BE2C (cell line): ENCODE measurements around the gene IMPDH1.

Experiments used
- DNase-seq: peaks from one replicate; pipeline ENCODE4 v3.0.0-alpha.2; 2020
- H3K27me3 ChIP-seq: fragments of 250-450 bp; sonication (Bioruptor Pico); 2 replicates; pipeline ENCODE4 v1.5.1; 2020; ENCODE audit warnings: mild to moderate bottlenecking
- H3K36me3 ChIP-seq: fragments of 250-450 bp; sonication (Bioruptor Pico); 2 replicates; pipeline ENCODE4 v1.5.1; 2020; ENCODE audit warnings: mild to moderate bottlenecking
- H3K4me1 ChIP-seq: fragments of 250-450 bp; sonication (Bioruptor Pico); 2 replicates; pipeline ENCODE4 v1.5.1; 2020
- H3K4me3 ChIP-seq: 2 replicates; pipeline ENCODE4 v1.5.1; 2011; ENCODE audit warnings: low read depth, low read length
- H3K9me3 ChIP-seq: fragments of 250-450 bp; sonication (Bioruptor Pico); 2 replicates; pipeline ENCODE4 v1.5.1; 2020
- CTCF ChIP-seq: IDR thresholded peaks from 2 replicates; pipeline ENCODE4 v1.5.1; 2012; ENCODE audit warnings: mild to moderate bottlenecking, low read depth, low read length

The IMPDH1 gene

GRCh38 chr7:128389085-128389617, 20.6 kb downstream of the IMPDH1 start:
- TF ChIP-seq CTCF: peak; percentile 16; the same call in 1 of the 2 replicates
- no peak overlapping the region for H3K4me3 ChIP-seq
- no peaks in the 10 kb centered on the region for H3K9me3 ChIP-seq
- no peak for DNase-seq
- H3K36me3 ChIP-seq: peaks cover 15% of the 10 kb centered on the region
- peaks cover 28% of the 10 kb centered on the region for H3K4me1 ChIP-seq
- no peaks in the 10 kb centered on the region for H3K27me3 ChIP-seq

- TF ChIP-seq CTCF: no peak
Measured at GRCh38 chr7:128388145-128388485, 21.7 kb downstream of the IMPDH1 start.

GRCh38 chr7:128387216-128388144, 22.3 kb downstream of the IMPDH1 start:
- Histone ChIP-seq H3K4me1 (peaks cover 30% of the 10 kb centered on the region), H3K9me3 (no peaks in the 10 kb centered on the region), H3K4me3 (peak overlapping the region; percentile 54), H3K36me3 (peaks cover 8% of the 10 kb centered on the region), H3K27me3 (no peaks in the 10 kb centered on the region)
- TF ChIP-seq CTCF: peak; percentile 95
- DNase-seq: peak; percentile 93

More at GRCh38 chr7:128388145-128388485, 21.7 kb downstream of the IMPDH1 start:
- Histone ChIP-seq H3K4me3 (peak overlapping the region; percentile 16; the same call in 1 of the 2 replicates), H3K9me3 (no peaks in the 10 kb centered on the region), H3K36me3 (peaks cover 10% of the 10 kb centered on the region), H3K27me3 (no peaks in the 10 kb centered on the region), H3K4me1 (peaks cover 28% of the 10 kb centered on the region)
- DNase-seq: no peak

GRCh38 chr7:128385988-128386925, 23.5 kb downstream of the IMPDH1 start:
- H3K27me3 ChIP-seq: no peaks in the 10 kb centered on the region
- DNase-seq: no peak
- H3K36me3 ChIP-seq: no peaks in the 10 kb centered on the region
- H3K4me3 ChIP-seq: peak overlapping the region; percentile 54
- H3K9me3 ChIP-seq: no peaks in the 10 kb centered on the region
- no peak for TF ChIP-seq CTCF
- H3K4me1 ChIP-seq: peaks cover 36% of the 10 kb centered on the region

- no peaks in the 10 kb centered on the region for H3K9me3 ChIP-seq
- H3K4me3 ChIP-seq: no peak overlapping the region
- H3K36me3 ChIP-seq: no peaks in the 10 kb centered on the region
- H3K27me3 ChIP-seq: no peaks in the 10 kb centered on the region
- DNase-seq: no peak
- TF ChIP-seq CTCF: no peak
- H3K4me1 ChIP-seq: peaks cover 43% of the 10 kb centered on the region
Measured at GRCh38 chr7:128384726-128385125, 25.1 kb downstream of the IMPDH1 start.
